ENCODE measurements around the gene HUNK. TPM values are rescaled to one million over a fixed set of nuclear protein-coding genes. Genes with fewer than 3 reads are reported as not detected.
A peak's percentile ranks its signal among the peaks of the same experiment; 100 is the strongest.

Gene HUNK
- total RNA-seq, 4 donors from 2014 or later, result 4.8 to 5.9 (median 5.6) TPM

GRCh38 chr21:31908106-31909031 lies 35.5 kb downstream of the HUNK start:
- WGBS, result 21% methylated on average over 20 of the region's 20 CpGs
- H3K9me3 ChIP-seq, result no peaks in the 10 kb centered on the region
- H3K27ac ChIP-seq, result peak overlapping the region; percentile 46
- no peak overlapping the region for H3K4me3 ChIP-seq
- H3K27me3 ChIP-seq, result no peaks in the 10 kb centered on the region
- TF ChIP-seq EP300 (IDR thresholded peaks at IDR 0.05), result no peak
- no peak for DNase-seq (ENCODE audit: low spot score in 2 of 2)
- no peaks in the 10 kb centered on the region for H3K36me3 ChIP-seq
- peaks cover 17% of the 10 kb centered on the region for H3K4me1 ChIP-seq

- TF ChIP-seq POLR2A (IDR thresholded peaks at IDR 0.05), result no peak
- TF ChIP-seq POLR2AphosphoS5 (IDR thresholded peaks at IDR 0.05), result no peak
- TF ChIP-seq EP300 (IDR thresholded peaks at IDR 0.05), result no peak
- no peak for TF ChIP-seq CTCF (IDR thresholded peaks at IDR 0.05)
- no peak overlapping the region for H3K27ac ChIP-seq
- H3K4me1 ChIP-seq, result peaks cover 17% of the 10 kb centered on the region
- H3K4me3 ChIP-seq, result no peak overlapping the region
- no peaks in the 10 kb centered on the region for H3K27me3 ChIP-seq
- H3K36me3 ChIP-seq, result no peaks in the 10 kb centered on the region
- DNase-seq (ENCODE audit: low spot score in 2 of 2), result no peak
- 53% methylated on average over 18 of the region's 18 CpGs for WGBS
- no peaks in the 10 kb centered on the region for H3K9me3 ChIP-seq
Observed at GRCh38 chr21:31909153-31910073, 36.6 kb downstream of the HUNK start.

GRCh38 chr21:31910074-31910470 lies 37.3 kb downstream of the HUNK start:
- WGBS, result 95% methylated on average over 2 of the region's 2 CpGs
- no peak overlapping the region for H3K4me3 ChIP-seq
- no peaks in the 10 kb centered on the region for H3K36me3 ChIP-seq
- DNase-seq (ENCODE audit: low spot score in 2 of 2), result no peak
- TF ChIP-seq CTCF (IDR thresholded peaks at IDR 0.05), result no peak
- H3K27me3 ChIP-seq, result no peaks in the 10 kb centered on the region
- no peaks in the 10 kb centered on the region for H3K9me3 ChIP-seq
- no peak overlapping the region for H3K27ac ChIP-seq
- H3K4me1 ChIP-seq, result peaks cover 17% of the 10 kb centered on the region

GRCh38 chr21:31911138-31911907 lies 38.5 kb downstream of the HUNK start:
- H3K4me3 ChIP-seq, result no peak overlapping the region
- no peak overlapping the region for H3K27ac ChIP-seq
- DNase-seq (ENCODE audit: low spot score in 2 of 2), result no peak
- H3K4me1 ChIP-seq, result peaks cover 17% of the 10 kb centered on the region
- TF ChIP-seq POLR2AphosphoS5 (IDR thresholded peaks at IDR 0.05) (no peak), POLR2A (IDR thresholded peaks at IDR 0.05) (no peak), EP300 (IDR thresholded peaks at IDR 0.05) (no peak), CTCF (IDR thresholded peaks at IDR 0.05) (no peak)
- H3K27me3 ChIP-seq, result no peaks in the 10 kb centered on the region
- 67% methylated on average over 17 of the region's 17 CpGs for WGBS
- H3K9me3 ChIP-seq, result no peaks in the 10 kb centered on the region
- H3K36me3 ChIP-seq, result no peaks in the 10 kb centered on the region

GRCh38 chr21:31912501-31912900 lies 39.7 kb downstream of the HUNK start:
- Histone ChIP-seq H3K36me3 (no peaks in the 10 kb centered on the region), H3K4me1 (peaks cover 17% of the 10 kb centered on the region), H3K27me3 (no peaks in the 10 kb centered on the region), H3K4me3 (no peak overlapping the region), H3K27ac (no peak overlapping the region), H3K9me3 (no peaks in the 10 kb centered on the region)
- no peak for TF ChIP-seq POLR2A (IDR thresholded peaks at IDR 0.05)
- TF ChIP-seq CTCF (IDR thresholded peaks at IDR 0.05), result no peak
- TF ChIP-seq POLR2AphosphoS5 (IDR thresholded peaks at IDR 0.05), result no peak
- TF ChIP-seq EP300 (IDR thresholded peaks at IDR 0.05), result no peak
- WGBS, result 78% methylated on average over 9 of the region's 9 CpGs
- DNase-seq (ENCODE audit: low spot score in 2 of 2), result no peak

Measured in suprapubic skin (tissue), 4 donors.